ENCODE results near the gene SRPK1. TPM values are rescaled to one million over a fixed set of nuclear protein-coding genes. Genes with fewer than 3 reads are reported as not detected.

SRPK1 gene
- polyA plus RNA-seq, 1 experiment = 41.6 TPM

GRCh38 chr6:35842381-35842780, 78.5 kb downstream of the SRPK1 start:
- H3K9me3 ChIP-seq (ENCODE audit: control insufficient read depth, insufficient read depth, low read length) = no peaks in the 10 kb centered on the region
- no peak for TF ChIP-seq CTCF (IDR thresholded peaks at IDR 0.05; ENCODE audit: low read depth, low read length)
- no peak overlapping the region for H3K27ac ChIP-seq (ENCODE audit: low read depth, low read length)
- ChIA-PET CTCF (no interaction called here), POLR2A (no interaction called here)
- no peak overlapping the region for H3K4me3 ChIP-seq (ENCODE audit: low read depth, low read length)
- H3K27me3 ChIP-seq (ENCODE audit: control insufficient read depth, insufficient read depth, low read length) = no peaks in the 10 kb centered on the region
- no peak for DNase-seq (ENCODE audit: low read depth, low spot score)

- POLR2A ChIA-PET = no interaction called here
- Histone ChIP-seq H3K27me3 (ENCODE audit: control insufficient read depth, insufficient read depth, low read length) (no peaks in the 10 kb centered on the region), H3K27ac (ENCODE audit: low read depth, low read length) (no peak overlapping the region), H3K4me3 (ENCODE audit: low read depth, low read length) (no peak overlapping the region), H3K9me3 (ENCODE audit: control insufficient read depth, insufficient read depth, low read length) (no peaks in the 10 kb centered on the region)
- no peak for TF ChIP-seq CTCF (IDR thresholded peaks at IDR 0.05; ENCODE audit: low read depth, low read length)
- CTCF ChIA-PET = interaction anchor here (1.5 kb wide), 1 partner anchor 256 kb away, joined by 6 read pairs; no protein-coding TSS in a partner anchor
- DNase-seq (ENCODE audit: low read depth, low spot score) = no peak
These were observed 81.9 kb downstream of the SRPK1 start for GRCh38 chr6:35839019-35839418.

DNA sequence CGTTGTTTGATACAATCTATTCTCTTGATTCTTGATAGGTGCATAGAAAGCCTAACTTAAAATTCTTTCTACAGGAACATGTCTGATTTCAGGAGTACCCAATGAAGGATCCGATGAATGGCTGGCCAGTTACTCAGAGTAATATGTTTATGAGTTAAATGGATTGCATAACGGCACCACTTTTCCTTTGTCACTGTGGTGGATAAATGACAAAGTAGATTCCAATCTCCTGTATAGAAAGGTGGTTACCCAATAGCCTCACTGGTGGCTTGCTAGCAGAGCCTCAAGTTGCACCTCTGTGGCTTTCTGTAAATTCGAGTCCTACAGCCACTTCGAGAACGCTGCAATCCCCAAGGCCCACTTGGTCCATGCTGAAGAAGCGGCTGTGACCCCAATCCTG, 87.4 kb downstream of the SRPK1 start:
- no peaks in the 10 kb centered on the region for H3K9me3 ChIP-seq (ENCODE audit: control insufficient read depth, insufficient read depth, low read length)
- no peak overlapping the region for H3K4me3 ChIP-seq (ENCODE audit: low read depth, low read length)
- ChIA-PET CTCF (no interaction called here), POLR2A (no interaction called here)
- no peak for TF ChIP-seq CTCF (IDR thresholded peaks at IDR 0.05; ENCODE audit: low read depth, low read length)
- no peak for DNase-seq (ENCODE audit: low read depth, low spot score)
- H3K27me3 ChIP-seq (ENCODE audit: control insufficient read depth, insufficient read depth, low read length) = no peaks in the 10 kb centered on the region
- H3K27ac ChIP-seq (ENCODE audit: low read depth, low read length) = no peak overlapping the region

- ChIA-PET CTCF (no interaction called here), POLR2A (no interaction called here)
- TF ChIP-seq CTCF (IDR thresholded peaks at IDR 0.05; ENCODE audit: low read depth, low read length) = no peak
- no peak for DNase-seq (ENCODE audit: low read depth, low spot score)
- Histone ChIP-seq H3K4me3 (ENCODE audit: low read depth, low read length) (no peak overlapping the region), H3K27me3 (ENCODE audit: control insufficient read depth, insufficient read depth, low read length) (no peaks in the 10 kb centered on the region), H3K27ac (ENCODE audit: low read depth, low read length) (no peak overlapping the region), H3K9me3 (ENCODE audit: control insufficient read depth, insufficient read depth, low read length) (no peaks in the 10 kb centered on the region)
These were observed 89.5 kb downstream of the SRPK1 start for GRCh38 chr6:35831257-35832007.

GRCh38 chr6:35829306-35829705, 91.6 kb downstream of the SRPK1 start:
- no peaks in the 10 kb centered on the region for H3K27me3 ChIP-seq (ENCODE audit: control insufficient read depth, insufficient read depth, low read length)

More at GRCh38 chr6:35829306-35829705, 91.6 kb downstream of the SRPK1 start:
- no peak for DNase-seq (ENCODE audit: low read depth, low spot score)
- no peak for TF ChIP-seq CTCF (IDR thresholded peaks at IDR 0.05; ENCODE audit: low read depth, low read length)
- ChIA-PET POLR2A (no interaction called here), CTCF (no interaction called here)
- Histone ChIP-seq H3K4me3 (ENCODE audit: low read depth, low read length) (no peak overlapping the region), H3K9me3 (ENCODE audit: control insufficient read depth, insufficient read depth, low read length) (no peaks in the 10 kb centered on the region), H3K27ac (ENCODE audit: low read depth, low read length) (no peak overlapping the region)

All from AG04450 (cell line).